GM12892 (cell line): ENCODE measurements around the gene TFB1M.

Experiments used
- POLR2A ChIP-seq: IDR thresholded peaks from 2 replicates; pipeline ENCODE4 v1.6.1; 2011; ENCODE audit warnings: low read depth, low read length, control low read depth
- POLR2AphosphoS5 ChIP-seq: IDR thresholded peaks from 2 replicates; pipeline ENCODE4 v1.6.1; 2011; ENCODE audit warnings: low read depth, low read length, control low read depth
- TAF1 ChIP-seq: IDR thresholded peaks from 2 replicates; pipeline ENCODE4 v1.6.1; 2011; ENCODE audit warnings: low read depth, mild to moderate bottlenecking, control low read depth, low read length, borderline replicate concordance

DNA sequence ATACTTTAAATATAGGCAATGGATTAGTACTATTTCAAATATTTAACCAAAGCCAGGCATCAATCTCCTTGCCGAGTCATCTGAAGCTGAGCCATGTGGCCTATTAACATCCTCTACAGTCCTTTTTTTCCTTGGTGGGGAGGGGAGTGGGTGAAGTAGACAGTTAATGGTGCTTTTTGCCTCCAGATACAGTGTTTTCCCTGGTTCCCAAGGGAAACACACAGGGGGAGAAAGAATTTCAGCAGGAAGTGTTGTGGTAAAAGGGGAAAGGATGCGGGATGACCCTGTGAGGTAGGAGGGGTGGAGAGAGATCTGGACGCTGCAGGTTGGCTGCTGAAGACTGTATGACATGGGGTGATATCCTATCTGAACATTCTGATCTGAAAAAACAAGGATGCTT, 40.9 kb downstream of the TFB1M start:
- TF ChIP-seq POLR2A, result no peak
- TF ChIP-seq TAF1, result no peak
- no peak for TF ChIP-seq POLR2AphosphoS5
